Spleen (tissue), 7 donors: ENCODE data around the gene SLC35F3.

Experiments
- POLR2AphosphoS5 ChIP-seq, 3 donors: sonication (generic); formaldehyde crosslinking; IDR thresholded peaks; one replicate each; pipeline ENCODE4 v1.5.1; 2017; ENCODE audit warnings: antibody characterized with exemption in 3 of 3
- TF ChIP-seq, protein P1 (sequence below), 11 experiments: fragments of 200-600 bp in 7 of 11; fragments of 450-650 bp in 4 of 11; sonication (generic) in 4 of 11; IDR thresholded peaks in 8 of 11; conservative IDR thresholded peaks in 3 of 11; 1 replicate in 7 of 11; 2 replicates in 4 of 11; pipeline versions ENCODE4 v1.4.0 to v1.8.0; 2016 to 2021; ENCODE audit warnings: antibody characterized with exemption in 11 of 11, inconsistent platforms in 4 of 11, mild to moderate bottlenecking in 1 of 11
- donor health status: DM: no; HTN: no; CAD: no; lungs with moderate emphysema.
- donor health status: DM: no; HTN: no; CAD: no.
- donor health status: DM: no; HTN: no; CAD: no.

- TF ChIP-seq POLR2AphosphoS5 (IDR thresholded peaks at IDR 0.05), result no peak
- TF ChIP-seq, protein P1, sequence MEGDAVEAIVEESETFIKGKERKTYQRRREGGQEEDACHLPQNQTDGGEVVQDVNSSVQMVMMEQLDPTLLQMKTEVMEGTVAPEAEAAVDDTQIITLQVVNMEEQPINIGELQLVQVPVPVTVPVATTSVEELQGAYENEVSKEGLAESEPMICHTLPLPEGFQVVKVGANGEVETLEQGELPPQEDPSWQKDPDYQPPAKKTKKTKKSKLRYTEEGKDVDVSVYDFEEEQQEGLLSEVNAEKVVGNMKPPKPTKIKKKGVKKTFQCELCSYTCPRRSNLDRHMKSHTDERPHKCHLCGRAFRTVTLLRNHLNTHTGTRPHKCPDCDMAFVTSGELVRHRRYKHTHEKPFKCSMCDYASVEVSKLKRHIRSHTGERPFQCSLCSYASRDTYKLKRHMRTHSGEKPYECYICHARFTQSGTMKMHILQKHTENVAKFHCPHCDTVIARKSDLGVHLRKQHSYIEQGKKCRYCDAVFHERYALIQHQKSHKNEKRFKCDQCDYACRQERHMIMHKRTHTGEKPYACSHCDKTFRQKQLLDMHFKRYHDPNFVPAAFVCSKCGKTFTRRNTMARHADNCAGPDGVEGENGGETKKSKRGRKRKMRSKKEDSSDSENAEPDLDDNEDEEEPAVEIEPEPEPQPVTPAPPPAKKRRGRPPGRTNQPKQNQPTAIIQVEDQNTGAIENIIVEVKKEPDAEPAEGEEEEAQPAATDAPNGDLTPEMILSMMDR (IDR thresholded peaks at IDR 0.05 in 8 of 11, conservative IDR thresholded peaks at IDR 0.05 in 3 of 11), result no peak
Observed at GRCh38 chr1:234362558-234362957, 458.1 kb downstream of the SLC35F3 start.
